ENCODE data around the gene LRRC23. TPM values are rescaled to one million over a fixed set of nuclear protein-coding genes. Genes with fewer than 3 reads are reported as not detected.
"Not testable (repeated sequence)": the region's sequence is repeated elsewhere in the genome, so short reads cannot be mapped to it uniquely, and the experiment has no call there.

LRRC23 gene
- total and polyA plus RNA-seq, 9 of the 15 experiments (the other 6 are each of a cell fraction or from before 2014, with no cell fraction given): 2.2 to 7.0 (median 3.0) TPM

DNA sequence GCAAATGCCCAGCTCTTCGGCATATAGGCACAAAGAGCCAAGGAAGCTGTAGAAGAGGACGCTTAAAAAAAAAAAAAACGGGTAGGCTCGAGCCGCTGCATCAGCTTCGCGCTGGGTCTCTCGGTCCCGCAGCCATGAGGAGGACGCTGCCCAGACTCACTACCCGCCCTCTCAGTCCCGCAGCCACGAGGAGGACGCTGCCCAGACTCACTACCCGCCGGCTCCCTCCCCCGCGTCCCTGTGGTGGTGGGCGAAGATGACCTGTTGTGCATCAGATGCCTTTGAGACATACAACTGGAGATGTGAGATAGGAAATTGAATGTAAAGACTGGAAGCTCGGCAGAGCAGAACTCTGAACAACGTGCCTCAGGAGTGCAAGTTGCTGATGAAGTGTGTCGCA is 20.1 kb upstream of the LRRC23 start (continued):
- TF ChIP-seq, protein P1, sequence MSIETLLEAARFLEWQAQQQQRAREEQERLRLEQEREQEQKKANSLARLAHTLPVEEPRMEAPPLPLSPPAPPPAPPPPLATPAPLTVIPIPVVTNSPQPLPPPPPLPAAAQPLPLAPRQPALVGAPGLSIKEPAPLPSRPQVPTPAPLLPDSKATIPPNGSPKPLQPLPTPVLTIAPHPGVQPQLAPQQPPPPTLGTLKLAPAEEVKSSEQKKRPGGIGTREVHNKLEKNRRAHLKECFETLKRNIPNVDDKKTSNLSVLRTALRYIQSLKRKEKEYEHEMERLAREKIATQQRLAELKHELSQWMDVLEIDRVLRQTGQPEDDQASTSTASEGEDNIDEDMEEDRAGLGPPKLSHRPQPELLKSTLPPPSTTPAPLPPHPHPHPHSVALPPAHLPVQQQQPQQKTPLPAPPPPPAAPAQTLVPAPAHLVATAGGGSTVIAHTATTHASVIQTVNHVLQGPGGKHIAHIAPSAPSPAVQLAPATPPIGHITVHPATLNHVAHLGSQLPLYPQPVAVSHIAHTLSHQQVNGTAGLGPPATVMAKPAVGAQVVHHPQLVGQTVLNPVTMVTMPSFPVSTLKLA (conservative IDR thresholded peaks at IDR 0.05): no peak

DNA sequence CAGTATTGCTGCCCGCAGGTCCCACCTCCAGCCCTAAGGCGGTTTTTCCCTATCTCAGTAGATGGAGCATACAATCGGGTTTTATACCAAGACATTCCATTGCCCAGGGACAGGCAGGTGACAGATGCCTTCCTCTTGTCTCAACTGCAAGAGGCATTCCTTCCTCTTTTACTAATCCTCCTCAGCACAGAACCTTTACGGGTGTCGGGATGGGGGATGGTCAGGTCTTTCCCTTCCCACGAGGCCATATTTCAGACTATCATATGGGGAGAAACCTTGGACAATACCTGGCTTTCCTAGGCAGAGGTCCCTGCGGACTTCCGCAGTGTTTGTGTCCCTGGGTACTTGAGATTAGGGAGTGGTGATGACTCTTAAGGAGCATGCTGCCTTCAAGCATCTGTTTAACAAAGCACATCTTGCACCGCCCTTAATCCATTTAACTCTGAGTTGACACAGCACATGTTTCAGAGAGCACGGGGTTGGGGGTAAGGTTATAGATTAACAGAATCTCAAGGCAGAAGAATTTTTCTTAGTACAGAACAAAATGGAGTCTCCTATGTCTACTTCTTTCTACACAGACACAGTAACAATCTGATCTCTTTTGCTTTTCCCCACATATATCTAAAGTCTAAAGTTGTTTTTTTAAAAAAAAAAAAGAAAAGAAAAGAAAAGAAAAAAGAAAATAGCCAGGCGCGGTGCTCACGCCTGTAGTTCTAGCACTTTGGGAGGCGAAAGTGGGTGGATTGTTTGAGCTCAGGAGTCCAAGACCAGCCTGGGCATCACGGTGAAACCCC is 18.2 kb upstream of the LRRC23 start:
- WGBS (ENCODE audit: insufficient coverage, low coverage, missing lambda C conversion rate): 46% methylated on average over 5 of the region's 15 CpGs
- H4K20me1 ChIP-seq (replicated peaks; ENCODE audit: control insufficient read depth, insufficient read depth, low read length); CTCF ChIA-PET (ENCODE audit: low intra/inter-chr PET ratio); ATAC-seq; H3K9me3 ChIP-seq (replicated peaks; ENCODE audit: control insufficient read depth, insufficient read depth, low read depth, low read length); H3K27ac ChIP-seq (ENCODE audit: extremely low read depth, low read depth, low read length); H3K9ac ChIP-seq (ENCODE audit: insufficient read depth in 1 of 2, low read depth in 2 of 2, low read length in 2 of 2); H3K4me2 ChIP-seq (ENCODE audit: insufficient read depth, low read length); in situ Hi-C loops (cut with MboI); H3K27me3 ChIP-seq (ENCODE audit: control insufficient read depth in 2 of 2, insufficient read depth in 2 of 2, low read length in 2 of 2); H2AFZ ChIP-seq (ENCODE audit: low read depth, low read length); BruUV-seq (replicated peaks); H3K9me1 ChIP-seq (ENCODE audit: control insufficient read depth, insufficient read depth, low read length); DNase-seq (ENCODE audit: extremely low read depth in 1 of 4, low spot score in 3 of 4); H3K79me2 ChIP-seq (ENCODE audit: control insufficient read depth, insufficient read depth, low read length); H3K4me3 ChIP-seq; FAIRE-seq; intact Hi-C loops (cut with micrococcal nuclease): not testable (repeated sequence)
- Histone ChIP-seq H3K4me1 (replicated peaks in 1 of 2; ENCODE audit: control insufficient read depth in 2 of 2, insufficient read depth in 2 of 2, low read length in 2 of 2) (peaks cover 8 to 15% of the 10 kb centered on the region in 2 experiments; a peak in 4 of 5 replicates), H3K36me3 (ENCODE audit: control insufficient read depth, insufficient read depth, low read length) (peaks cover 14% of the 10 kb centered on the region; the same call in 1 of the 3 replicates)
- POLR2A ChIA-PET: interaction anchor here (0.6 to 1.7 kb wide), 5 partner anchors 13 to 35 kb away, joined by 3 to 6 read pairs (median 4); partner anchors contain the start of genes SPSB2 and USP5
- TF ChIP-seq, protein P2, sequence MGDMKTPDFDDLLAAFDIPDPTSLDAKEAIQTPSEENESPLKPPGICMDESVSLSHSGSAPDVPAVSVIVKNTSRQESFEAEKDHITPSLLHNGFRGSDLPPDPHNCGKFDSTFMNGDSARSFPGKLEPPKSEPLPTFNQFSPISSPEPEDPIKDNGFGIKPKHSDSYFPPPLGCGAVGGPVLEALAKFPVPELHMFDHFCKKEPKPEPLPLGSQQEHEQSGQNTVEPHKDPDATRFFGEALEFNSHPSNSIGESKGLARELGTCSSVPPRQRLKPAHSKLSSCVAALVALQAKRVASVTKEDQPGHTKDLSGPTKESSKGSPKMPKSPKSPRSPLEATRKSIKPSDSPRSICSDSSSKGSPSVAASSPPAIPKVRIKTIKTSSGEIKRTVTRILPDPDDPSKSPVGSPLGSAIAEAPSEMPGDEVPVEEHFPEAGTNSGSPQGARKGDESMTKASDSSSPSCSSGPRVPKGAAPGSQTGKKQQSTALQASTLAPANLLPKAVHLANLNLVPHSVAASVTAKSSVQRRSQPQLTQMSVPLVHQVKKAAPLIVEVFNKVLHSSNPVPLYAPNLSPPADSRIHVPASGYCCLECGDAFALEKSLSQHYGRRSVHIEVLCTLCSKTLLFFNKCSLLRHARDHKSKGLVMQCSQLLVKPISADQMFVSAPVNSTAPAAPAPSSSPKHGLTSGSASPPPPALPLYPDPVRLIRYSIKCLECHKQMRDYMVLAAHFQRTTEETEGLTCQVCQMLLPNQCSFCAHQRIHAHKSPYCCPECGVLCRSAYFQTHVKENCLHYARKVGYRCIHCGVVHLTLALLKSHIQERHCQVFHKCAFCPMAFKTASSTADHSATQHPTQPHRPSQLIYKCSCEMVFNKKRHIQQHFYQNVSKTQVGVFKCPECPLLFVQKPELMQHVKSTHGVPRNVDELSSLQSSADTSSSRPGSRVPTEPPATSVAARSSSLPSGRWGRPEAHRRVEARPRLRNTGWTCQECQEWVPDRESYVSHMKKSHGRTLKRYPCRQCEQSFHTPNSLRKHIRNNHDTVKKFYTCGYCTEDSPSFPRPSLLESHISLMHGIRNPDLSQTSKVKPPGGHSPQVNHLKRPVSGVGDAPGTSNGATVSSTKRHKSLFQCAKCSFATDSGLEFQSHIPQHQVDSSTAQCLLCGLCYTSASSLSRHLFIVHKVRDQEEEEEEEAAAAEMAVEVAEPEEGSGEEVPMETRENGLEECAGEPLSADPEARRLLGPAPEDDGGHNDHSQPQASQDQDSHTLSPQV (IDR thresholded peaks at IDR 0.05): peak; percentile 83
- 0 out of 2 replicates have a peak, but pooled peaks have one; percentile 20 for TF ChIP-seq SMAD4 (CRISPR knock-in tag; conservative IDR thresholded peaks at IDR 0.05)
- peak; percentile 53 for TF ChIP-seq CTBP1 (IDR thresholded peaks at IDR 0.05; ENCODE audit: borderline replicate concordance)
- TF ChIP-seq, protein P3, sequence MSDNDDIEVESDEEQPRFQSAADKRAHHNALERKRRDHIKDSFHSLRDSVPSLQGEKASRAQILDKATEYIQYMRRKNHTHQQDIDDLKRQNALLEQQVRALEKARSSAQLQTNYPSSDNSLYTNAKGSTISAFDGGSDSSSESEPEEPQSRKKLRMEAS (CRISPR knock-in tag; IDR thresholded peaks at IDR 0.05): peak; percentile 23; the same call in 1 of the 2 replicates
